Measurements from ENCODE around the gene GPR12.
"Not testable (repeated sequence)": the region's sequence is repeated elsewhere in the genome, so short reads cannot be mapped to it uniquely, and the experiment has no call there.

GPR12 gene

GRCh38 chr13:26747706-26748105 lies 12.9 kb downstream of the GPR12 start:
- no peaks in the 10 kb centered on the region for H3K4me1 ChIP-seq (ENCODE audit: control insufficient read depth, insufficient read depth, low read length, poor library complexity, severe bottlenecking)
- H3K4me3 ChIP-seq (ENCODE audit: extremely low read depth, insufficient read depth, low read length, poor library complexity, severe bottlenecking): no peak overlapping the region
- 81% methylated on average over 2 of the region's 2 CpGs; no CpG with 5 or more reads in 1 of the 2 experiments for WGBS, 2 experiments (ENCODE audit: insufficient coverage in 2 of 2)
- no peak overlapping the region for H3K27ac ChIP-seq (ENCODE audit: low read depth, low read length, severe bottlenecking)
- no peaks in the 10 kb centered on the region for H3K9me3 ChIP-seq (ENCODE audit: control insufficient read depth, low read length)
- H3K36me3 ChIP-seq (ENCODE audit: control insufficient read depth, insufficient read depth, low read length): no peaks in the 10 kb centered on the region

DNA sequence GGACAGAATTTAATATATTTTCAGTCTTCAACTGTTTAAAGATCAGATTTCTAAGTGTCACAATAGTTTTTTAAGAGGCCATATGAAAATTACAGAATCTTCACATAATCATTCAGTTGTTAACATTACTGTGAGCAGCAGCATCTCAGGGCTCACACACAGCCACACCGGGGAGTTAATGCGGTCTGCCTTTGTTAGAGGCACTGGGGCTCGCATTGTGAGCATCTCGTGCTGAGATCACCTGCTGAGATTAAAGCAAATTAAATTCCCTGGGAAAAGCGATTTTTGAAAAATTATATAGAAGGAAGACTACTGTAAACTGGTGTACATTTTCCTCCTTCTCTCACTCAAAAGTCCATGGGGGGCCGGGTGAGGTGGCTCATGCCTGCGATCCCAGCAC lies 16.6 kb downstream of the GPR12 start:
- no peaks in the 10 kb centered on the region for H3K36me3 ChIP-seq (ENCODE audit: control insufficient read depth, insufficient read depth, low read length)
- no peak overlapping the region for H3K4me3 ChIP-seq (ENCODE audit: extremely low read depth, insufficient read depth, low read length, poor library complexity, severe bottlenecking)
- no peaks in the 10 kb centered on the region for H3K9me3 ChIP-seq (ENCODE audit: control insufficient read depth, low read length)
- H3K27ac ChIP-seq (ENCODE audit: low read depth, low read length, severe bottlenecking): no peak overlapping the region
- WGBS, 2 experiments (ENCODE audit: insufficient coverage in 2 of 2): 7 to 20% methylated on average over 2 of the region's 7 CpGs
- no peaks in the 10 kb centered on the region for H3K4me1 ChIP-seq (ENCODE audit: control insufficient read depth, insufficient read depth, low read length, poor library complexity, severe bottlenecking)

DNA sequence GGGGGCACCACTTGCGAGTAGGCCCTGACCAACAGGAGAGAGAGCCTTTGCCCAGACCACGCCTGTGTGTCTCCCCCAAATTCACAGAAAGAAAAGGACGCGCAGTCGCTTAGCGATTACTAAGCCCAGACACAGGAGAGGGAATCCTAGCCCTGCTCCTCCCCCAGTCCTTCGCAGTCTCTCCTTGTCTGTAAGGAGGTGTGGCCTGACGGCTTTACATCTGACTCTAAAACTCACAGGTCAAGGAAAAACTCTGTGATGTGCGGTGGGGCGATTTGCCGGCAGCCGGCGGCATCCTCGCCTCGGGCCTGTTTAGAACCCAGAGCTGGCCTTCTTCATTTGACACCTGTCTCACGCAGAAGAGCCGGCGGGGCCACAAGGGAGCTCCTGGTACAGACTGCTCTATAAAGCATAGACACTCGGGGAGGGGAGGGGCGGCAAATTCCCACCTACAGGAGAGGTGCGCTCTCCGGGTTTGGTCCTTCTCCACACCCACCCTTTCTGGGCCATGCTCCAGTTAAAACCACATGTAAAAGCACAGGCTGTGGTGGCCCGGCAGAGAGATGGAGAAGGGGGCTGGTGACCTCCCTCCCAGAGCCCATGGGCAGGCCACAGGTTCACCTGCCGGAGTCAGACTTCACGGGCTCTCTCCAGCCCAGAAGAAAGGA lies 17.8 kb downstream of the GPR12 start:
- Histone ChIP-seq H3K4me1 (ENCODE audit: control insufficient read depth, insufficient read depth, low read length, poor library complexity, severe bottlenecking) (no peaks in the 10 kb centered on the region), H3K9me3 (ENCODE audit: control insufficient read depth, low read length) (no peaks in the 10 kb centered on the region), H3K4me3 (ENCODE audit: extremely low read depth, insufficient read depth, low read length, poor library complexity, severe bottlenecking) (no peak overlapping the region), H3K36me3 (ENCODE audit: control insufficient read depth, insufficient read depth, low read length) (no peaks in the 10 kb centered on the region), H3K27ac (ENCODE audit: low read depth, low read length, severe bottlenecking) (no peak overlapping the region)
- WGBS, 2 experiments (ENCODE audit: insufficient coverage in 2 of 2): 61 to 62% methylated on average over 11 to 16 of the region's 25 CpGs

GRCh38 chr13:26735677-26736076 lies 24.9 kb downstream of the GPR12 start:
- Histone ChIP-seq H3K4me1 (ENCODE audit: control insufficient read depth, insufficient read depth, low read length, poor library complexity, severe bottlenecking) (no peaks in the 10 kb centered on the region), H3K36me3 (ENCODE audit: control insufficient read depth, insufficient read depth, low read length) (no peaks in the 10 kb centered on the region), H3K4me3 (ENCODE audit: extremely low read depth, insufficient read depth, low read length, poor library complexity, severe bottlenecking) (no peak overlapping the region), H3K27ac (ENCODE audit: low read depth, low read length, severe bottlenecking) (no peak overlapping the region), H3K9me3 (ENCODE audit: control insufficient read depth, low read length) (no peaks in the 10 kb centered on the region)
- WGBS, 2 experiments (ENCODE audit: insufficient coverage in 2 of 2): 81 to 94% methylated on average over 9 of the region's 9 CpGs

DNA sequence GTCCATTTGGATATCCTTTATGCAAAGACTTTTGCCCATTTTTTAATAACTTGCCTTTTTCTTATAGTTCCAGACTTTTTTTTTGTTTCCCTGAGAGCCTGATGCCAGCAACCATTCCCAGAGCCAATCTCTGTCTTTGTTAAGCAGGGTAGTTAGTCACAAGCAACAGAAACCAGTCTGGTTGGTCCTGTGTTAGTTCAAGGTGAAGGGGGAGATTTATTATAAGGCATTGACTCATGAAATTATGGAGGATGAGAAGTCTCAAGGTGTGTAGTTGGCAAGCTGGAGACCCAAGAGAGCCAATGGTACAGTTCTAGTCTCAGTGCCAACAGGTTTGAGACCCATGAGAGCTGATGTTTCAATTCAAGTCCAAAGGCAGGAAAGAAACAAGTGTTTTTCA lies 33.0 kb downstream of the GPR12 start:
- no peak overlapping the region for H3K4me3 ChIP-seq (ENCODE audit: extremely low read depth, insufficient read depth, low read length, poor library complexity, severe bottlenecking)
- no peaks in the 10 kb centered on the region for H3K36me3 ChIP-seq (ENCODE audit: control insufficient read depth, insufficient read depth, low read length)
- no peaks in the 10 kb centered on the region for H3K9me3 ChIP-seq (ENCODE audit: control insufficient read depth, low read length)
- H3K27ac ChIP-seq (ENCODE audit: low read depth, low read length, severe bottlenecking): no peak overlapping the region
- no peaks in the 10 kb centered on the region for H3K4me1 ChIP-seq (ENCODE audit: control insufficient read depth, insufficient read depth, low read length, poor library complexity, severe bottlenecking)

DNA sequence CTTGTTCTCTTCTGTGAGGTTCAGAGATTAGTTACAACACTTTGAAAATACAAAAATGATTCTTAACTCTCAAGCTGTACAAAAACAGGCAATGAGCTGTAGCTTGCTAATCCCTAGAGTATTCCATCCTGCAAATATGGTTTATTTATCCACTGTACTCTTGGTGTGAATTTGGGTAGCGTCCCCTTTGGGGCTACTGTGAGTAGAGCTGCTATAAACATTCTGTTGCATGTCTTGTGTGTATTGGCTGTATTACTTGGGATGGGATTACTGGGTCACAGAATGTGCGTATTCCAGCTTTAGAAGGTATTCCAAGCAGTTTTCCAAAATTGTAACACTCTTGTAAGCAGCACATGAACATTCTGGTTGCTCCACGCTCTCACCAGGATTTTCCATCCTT lies 33.5 kb downstream of the GPR12 start:
- H3K9me3 ChIP-seq (ENCODE audit: control insufficient read depth, low read length): no peaks in the 10 kb centered on the region
- WGBS, 2 experiments (ENCODE audit: insufficient coverage in 2 of 2): 78% methylated on average over 1 of the region's 3 CpGs; no CpG with 5 or more reads in 1 of the 2 experiments
- H3K27ac ChIP-seq (ENCODE audit: low read depth, low read length, severe bottlenecking): no peak overlapping the region
- H3K36me3 ChIP-seq (ENCODE audit: control insufficient read depth, insufficient read depth, low read length): no peaks in the 10 kb centered on the region
- no peaks in the 10 kb centered on the region for H3K4me1 ChIP-seq (ENCODE audit: control insufficient read depth, insufficient read depth, low read length, poor library complexity, severe bottlenecking)
- no peak overlapping the region for H3K4me3 ChIP-seq (ENCODE audit: extremely low read depth, insufficient read depth, low read length, poor library complexity, severe bottlenecking)

GRCh38 chr13:26726684-26727083 lies 33.9 kb downstream of the GPR12 start:
- no peak overlapping the region for H3K27ac ChIP-seq (ENCODE audit: low read depth, low read length, severe bottlenecking)
- WGBS, 2 experiments (ENCODE audit: insufficient coverage in 2 of 2): 82 to 94% methylated on average over 7 of the region's 8 CpGs
- no peak overlapping the region for H3K4me3 ChIP-seq (ENCODE audit: extremely low read depth, insufficient read depth, low read length, poor library complexity, severe bottlenecking)
- H3K4me1 ChIP-seq (ENCODE audit: control insufficient read depth, insufficient read depth, low read length, poor library complexity, severe bottlenecking): no peaks in the 10 kb centered on the region
- H3K36me3 ChIP-seq (ENCODE audit: control insufficient read depth, insufficient read depth, low read length): no peaks in the 10 kb centered on the region
- no peaks in the 10 kb centered on the region for H3K9me3 ChIP-seq (ENCODE audit: control insufficient read depth, low read length)

- H3K9me3 ChIP-seq (ENCODE audit: control insufficient read depth, low read length); H3K36me3 ChIP-seq (ENCODE audit: control insufficient read depth, insufficient read depth, low read length); H3K4me3 ChIP-seq (ENCODE audit: extremely low read depth, insufficient read depth, low read length, poor library complexity, severe bottlenecking); H3K27ac ChIP-seq (ENCODE audit: low read depth, low read length, severe bottlenecking); H3K4me1 ChIP-seq (ENCODE audit: control insufficient read depth, insufficient read depth, low read length, poor library complexity, severe bottlenecking): not testable (repeated sequence)
- 97% methylated on average over 6 of the region's 31 CpGs; no CpG with 5 or more reads in 1 of the 2 experiments for WGBS, 2 experiments (ENCODE audit: insufficient coverage in 2 of 2)
Observed at GRCh38 chr13:26723620-26724019, 37.0 kb downstream of the GPR12 start.

DNA sequence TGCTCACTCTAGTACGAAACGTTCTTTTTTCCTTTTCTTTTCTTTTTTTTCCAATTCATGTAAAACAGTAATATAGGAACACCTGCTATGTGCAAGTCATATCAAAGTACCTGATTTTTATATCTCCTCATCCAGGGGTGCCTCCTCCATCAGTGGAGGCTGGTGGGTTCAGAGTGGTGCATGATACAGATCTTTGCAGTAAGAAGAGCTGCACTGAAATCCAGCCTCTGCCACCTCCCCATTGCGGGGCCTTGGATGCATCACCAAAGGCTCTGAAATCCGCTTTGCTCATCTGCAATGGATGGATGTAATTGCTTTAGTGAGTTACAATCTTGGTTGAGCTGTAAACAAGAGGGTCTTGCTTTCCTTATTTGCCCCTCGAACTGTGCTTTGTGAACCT lies 38.3 kb downstream of the GPR12 start:
- 71 to 80% methylated on average over 1 of the region's 5 CpGs for WGBS, 2 experiments (ENCODE audit: insufficient coverage in 2 of 2)

DNA sequence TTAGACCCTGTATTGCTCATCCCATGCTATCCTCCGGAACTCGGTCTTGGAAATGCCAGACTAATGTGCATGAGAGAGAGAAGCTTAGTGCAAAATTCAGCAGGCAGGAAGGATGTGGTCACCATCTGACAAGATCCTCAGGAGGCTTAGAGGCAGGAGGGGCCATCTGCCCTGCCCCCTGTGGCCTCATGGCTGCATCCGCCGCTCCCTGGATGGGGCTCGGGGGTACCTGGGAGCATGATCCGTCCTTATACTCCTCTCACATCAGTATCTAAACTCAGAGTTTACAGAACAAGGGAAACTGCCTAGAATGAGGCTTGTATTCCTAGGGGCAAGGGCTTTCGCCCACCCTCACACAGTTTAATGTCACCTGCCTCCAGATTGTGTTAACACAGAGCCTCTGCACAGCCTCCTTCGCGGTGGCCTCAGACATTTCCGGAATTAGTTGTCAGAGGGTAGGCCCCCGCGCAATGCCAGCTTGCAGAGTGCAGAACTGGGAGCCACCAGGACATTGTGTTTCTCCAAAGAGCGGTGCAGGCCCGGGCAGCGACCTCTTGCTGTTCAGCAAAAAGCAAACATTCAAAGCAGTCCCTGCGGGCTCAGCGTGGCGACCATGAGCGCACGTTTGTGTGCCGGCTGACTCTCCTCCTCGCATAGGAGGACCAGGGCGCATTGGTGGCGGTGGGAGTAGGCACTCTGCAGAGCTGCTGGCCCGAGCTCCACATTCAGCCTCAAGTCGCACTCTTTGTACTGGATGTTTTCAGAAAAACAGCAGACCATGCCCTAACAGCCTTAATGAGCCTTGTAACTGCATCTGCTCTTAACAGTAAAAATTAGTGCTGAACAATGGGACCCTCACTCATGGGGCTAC lies 39.1 kb downstream of the GPR12 start:
- Histone ChIP-seq H3K4me3 (ENCODE audit: extremely low read depth, insufficient read depth, low read length, poor library complexity, severe bottlenecking) (no peak overlapping the region), H3K27ac (ENCODE audit: low read depth, low read length, severe bottlenecking) (no peak overlapping the region), H3K36me3 (ENCODE audit: control insufficient read depth, insufficient read depth, low read length) (no peaks in the 10 kb centered on the region), H3K9me3 (ENCODE audit: control insufficient read depth, low read length) (no peaks in the 10 kb centered on the region), H3K4me1 (ENCODE audit: control insufficient read depth, insufficient read depth, low read length, poor library complexity, severe bottlenecking) (no peaks in the 10 kb centered on the region)
- 93 to 94% methylated on average over 18 to 21 of the region's 26 CpGs for WGBS, 2 experiments (ENCODE audit: insufficient coverage in 2 of 2)

More for the DNA sequence above, 38.3 kb downstream of the GPR12 start:
- Histone ChIP-seq H3K4me3 (ENCODE audit: extremely low read depth, insufficient read depth, low read length, poor library complexity, severe bottlenecking) (no peak overlapping the region), H3K36me3 (ENCODE audit: control insufficient read depth, insufficient read depth, low read length) (no peaks in the 10 kb centered on the region), H3K9me3 (ENCODE audit: control insufficient read depth, low read length) (no peaks in the 10 kb centered on the region), H3K4me1 (ENCODE audit: control insufficient read depth, insufficient read depth, low read length, poor library complexity, severe bottlenecking) (no peaks in the 10 kb centered on the region), H3K27ac (ENCODE audit: low read depth, low read length, severe bottlenecking) (no peak overlapping the region)
